ENCODE data around the gene DRC1.

GRCh38 chr2:26463244-26464192 is 61.8 kb downstream of the DRC1 start:
- no peak for TF ChIP-seq POLR2A (IDR thresholded peaks at IDR 0.05)
- TF ChIP-seq CTCF (IDR thresholded peaks at IDR 0.05) = no peak
- no peak for TF ChIP-seq POLR2AphosphoS5 (IDR thresholded peaks at IDR 0.05)
